Measurements from ENCODE around the gene CRACR2A.

The CRACR2A gene

GRCh38 chr12:3681595-3682061, 71.3 kb downstream of the CRACR2A start:
- DNase-seq (ENCODE audit: low read depth) = no peak

GRCh38 chr12:3680919-3681594, 71.9 kb downstream of the CRACR2A start:
- DNase-seq (ENCODE audit: low read depth) = no peak

- no peak for DNase-seq (ENCODE audit: low read depth)
Measured at GRCh38 chr12:3679831-3680230, 73.1 kb downstream of the CRACR2A start.

- DNase-seq (ENCODE audit: low read depth) = no peak
Measured at GRCh38 chr12:3677609-3678008, 75.3 kb downstream of the CRACR2A start.

GRCh38 chr12:3673981-3674708, 78.8 kb downstream of the CRACR2A start:
- no peak for DNase-seq (ENCODE audit: low read depth)

GRCh38 chr12:3672113-3672509, 80.8 kb downstream of the CRACR2A start:
- DNase-seq (ENCODE audit: low read depth) = no peak

GRCh38 chr12:3671330-3672112, 81.4 kb downstream of the CRACR2A start:
- no peak for DNase-seq (ENCODE audit: low read depth)

GRCh38 chr12:3670083-3670620, 82.8 kb downstream of the CRACR2A start:
- DNase-seq (ENCODE audit: low read depth) = no peak

GRCh38 chr12:3669594-3669993, 83.3 kb downstream of the CRACR2A start:
- DNase-seq (ENCODE audit: low read depth) = no peak

- no peak for DNase-seq (ENCODE audit: low read depth)
Measured at GRCh38 chr12:3668479-3669165, 84.3 kb downstream of the CRACR2A start.

- DNase-seq (ENCODE audit: low read depth) = no peak
Measured at GRCh38 chr12:3667485-3667884, 85.4 kb downstream of the CRACR2A start.

GRCh38 chr12:3666441-3666840, 86.5 kb downstream of the CRACR2A start:
- DNase-seq (ENCODE audit: low read depth) = no peak

- no peak for DNase-seq (ENCODE audit: low read depth)
Measured at GRCh38 chr12:3662521-3662921, 90.4 kb downstream of the CRACR2A start.

GRCh38 chr12:3661028-3661427, 91.9 kb downstream of the CRACR2A start:
- DNase-seq (ENCODE audit: low read depth) = no peak

- no peak for DNase-seq (ENCODE audit: low read depth)
Measured at GRCh38 chr12:3658327-3659163, 94.4 kb downstream of the CRACR2A start.

- no peak for DNase-seq (ENCODE audit: low read depth)
Measured at GRCh38 chr12:3656946-3657622, 95.8 kb downstream of the CRACR2A start.

GRCh38 chr12:3655328-3655900, 97.5 kb downstream of the CRACR2A start:
- DNase-seq (ENCODE audit: low read depth) = no peak

GRCh38 chr12:3651585-3652424, 101.1 kb downstream of the CRACR2A start:
- DNase-seq (ENCODE audit: low read depth) = no peak

- DNase-seq (ENCODE audit: low read depth) = no peak
Measured at GRCh38 chr12:3647504-3647903, 105.4 kb downstream of the CRACR2A start.
